Measurements from ENCODE around the gene DTL.

DTL gene

GRCh38 chr1:212111536-212111935 lies 76.0 kb downstream of the DTL start:
- H3K4me3 ChIP-seq (ENCODE audit: low read depth, low read length), result no peak overlapping the region
- no peak for DNase-seq (ENCODE audit: low read depth)

GRCh38 chr1:212113706-212114105 lies 78.2 kb downstream of the DTL start:
- DNase-seq (ENCODE audit: low read depth), result no peak
- TF ChIP-seq CTCF (IDR thresholded peaks at IDR 0.05; ENCODE audit: insufficient read depth, low read depth, low read length, missing control alignments), result no peak
- no peak overlapping the region for H3K4me3 ChIP-seq (ENCODE audit: low read depth, low read length)

More at GRCh38 chr1:212111536-212111935, 76.0 kb downstream of the DTL start:
- no peak for TF ChIP-seq CTCF (IDR thresholded peaks at IDR 0.05; ENCODE audit: insufficient read depth, low read depth, low read length, missing control alignments)

GRCh38 chr1:212118167-212118871 lies 82.8 kb downstream of the DTL start:
- H3K4me3 ChIP-seq (ENCODE audit: low read depth, low read length), result no peak overlapping the region
- DNase-seq (ENCODE audit: low read depth), result no peak
- no peak for TF ChIP-seq CTCF (IDR thresholded peaks at IDR 0.05; ENCODE audit: insufficient read depth, low read depth, low read length, missing control alignments)

GRCh38 chr1:212118872-212119260 lies 83.3 kb downstream of the DTL start:
- H3K4me3 ChIP-seq (ENCODE audit: low read depth, low read length), result no peak overlapping the region
- peak; percentile 5 for DNase-seq (ENCODE audit: low read depth)
- TF ChIP-seq CTCF (IDR thresholded peaks at IDR 0.05; ENCODE audit: insufficient read depth, low read depth, low read length, missing control alignments), result no peak

- peak; percentile 14 for DNase-seq (ENCODE audit: low read depth)
- TF ChIP-seq CTCF (IDR thresholded peaks at IDR 0.05; ENCODE audit: insufficient read depth, low read depth, low read length, missing control alignments), result no peak
- no peak overlapping the region for H3K4me3 ChIP-seq (ENCODE audit: low read depth, low read length)
These were observed 83.9 kb downstream of the DTL start for GRCh38 chr1:212119397-212119837.

- H3K4me3 ChIP-seq (ENCODE audit: low read depth, low read length), result no peak overlapping the region
- TF ChIP-seq CTCF (IDR thresholded peaks at IDR 0.05; ENCODE audit: insufficient read depth, low read depth, low read length, missing control alignments), result no peak
- no peak for DNase-seq (ENCODE audit: low read depth)
These were observed 84.3 kb downstream of the DTL start for GRCh38 chr1:212119863-212120262.

GRCh38 chr1:212121779-212122178 lies 86.2 kb downstream of the DTL start:
- DNase-seq (ENCODE audit: low read depth), result no peak
- no peak overlapping the region for H3K4me3 ChIP-seq (ENCODE audit: low read depth, low read length)
- TF ChIP-seq CTCF (IDR thresholded peaks at IDR 0.05; ENCODE audit: insufficient read depth, low read depth, low read length, missing control alignments), result no peak

Measured in GM12865 (cell line).